ENCODE measurements around the gene CCS.

The CCS gene

DNA sequence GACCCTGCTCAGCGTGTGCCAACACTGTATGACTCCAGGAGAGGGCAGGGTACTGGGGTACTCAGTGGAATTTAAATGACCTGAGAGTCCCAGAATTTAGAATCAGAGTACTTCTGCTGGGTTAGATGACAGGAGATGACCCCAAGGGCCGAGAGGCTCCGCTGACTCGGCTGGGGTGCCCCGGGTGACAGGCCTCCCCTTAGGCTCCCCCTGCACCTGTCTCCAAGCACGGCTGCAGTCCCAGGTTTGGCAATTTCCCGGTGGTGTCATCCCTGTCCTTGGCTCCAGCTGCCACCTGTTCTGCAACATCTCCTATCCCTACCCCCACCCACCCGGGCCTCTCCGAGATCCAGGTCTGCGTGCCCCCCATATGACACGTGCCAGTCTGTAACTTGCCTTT lies 44.9 kb upstream of the CCS start:
- no peaks in the 10 kb centered on the region for H3K36me3 ChIP-seq (ENCODE audit: control insufficient read depth in 1 of 2, insufficient read depth in 2 of 2, low read length in 2 of 2)
- no peak overlapping the region for H2BK5ac ChIP-seq (ENCODE audit: low read depth, low read length, poor library complexity)
- DNase-seq = no peak
- H2BK12ac ChIP-seq (ENCODE audit: low read length) = no peak overlapping the region
- H3K9me3 ChIP-seq (ENCODE audit: insufficient read depth, low read depth, low read length) = peaks cover 2% of the 10 kb centered on the region
- no peaks in the 10 kb centered on the region for H3K27me3 ChIP-seq (ENCODE audit: insufficient read depth, low read length)
- H3K27ac ChIP-seq (ENCODE audit: low read depth, low read length) = no peak overlapping the region
- H3K4me2 ChIP-seq (ENCODE audit: low read length) = no peak overlapping the region
- no peak overlapping the region for H4K8ac ChIP-seq (ENCODE audit: low read depth, low read length)
- H2AFZ ChIP-seq (ENCODE audit: insufficient read depth, low read length, poor library complexity) = no peak overlapping the region
- H3K79me2 ChIP-seq (ENCODE audit: control insufficient read depth, insufficient read depth, low read length, poor library complexity) = peaks cover 5% of the 10 kb centered on the region
- no peak overlapping the region for H3K23ac ChIP-seq (ENCODE audit: low read length)
- H3K4me1 ChIP-seq (ENCODE audit: control insufficient read depth in 1 of 2, insufficient read depth in 2 of 2, low read length in 2 of 2) = peaks cover 3 to 5% of the 10 kb centered on the region in 2 experiments
- H4K91ac ChIP-seq (ENCODE audit: low read depth, low read length) = no peak overlapping the region
- peaks cover 7% of the 10 kb centered on the region for H3K79me1 ChIP-seq (ENCODE audit: low read length)
- H4K12ac ChIP-seq (ENCODE audit: low read depth, low read length) = no peak overlapping the region
- H3K4me3 ChIP-seq (ENCODE audit: low read depth, low read length) = no peak overlapping the region
- H3K18ac ChIP-seq (ENCODE audit: low read length) = no peak overlapping the region
- no CpG with 5 or more reads among the region's 11 CpGs for whole genome bisulfite sequencing (ENCODE audit: extremely low coverage, insufficient coverage, insufficient read length)
- no peak overlapping the region for H3K9ac ChIP-seq (ENCODE audit: low read length)
- no peak overlapping the region for H3K14ac ChIP-seq (ENCODE audit: low read length)
- no peak overlapping the region for H3K4ac ChIP-seq (ENCODE audit: low read depth, low read length)
- H2BK120ac ChIP-seq (ENCODE audit: insufficient read depth, low read length, poor library complexity) = no peak overlapping the region
- no peak overlapping the region for H2AK5ac ChIP-seq (ENCODE audit: low read length)

DNA sequence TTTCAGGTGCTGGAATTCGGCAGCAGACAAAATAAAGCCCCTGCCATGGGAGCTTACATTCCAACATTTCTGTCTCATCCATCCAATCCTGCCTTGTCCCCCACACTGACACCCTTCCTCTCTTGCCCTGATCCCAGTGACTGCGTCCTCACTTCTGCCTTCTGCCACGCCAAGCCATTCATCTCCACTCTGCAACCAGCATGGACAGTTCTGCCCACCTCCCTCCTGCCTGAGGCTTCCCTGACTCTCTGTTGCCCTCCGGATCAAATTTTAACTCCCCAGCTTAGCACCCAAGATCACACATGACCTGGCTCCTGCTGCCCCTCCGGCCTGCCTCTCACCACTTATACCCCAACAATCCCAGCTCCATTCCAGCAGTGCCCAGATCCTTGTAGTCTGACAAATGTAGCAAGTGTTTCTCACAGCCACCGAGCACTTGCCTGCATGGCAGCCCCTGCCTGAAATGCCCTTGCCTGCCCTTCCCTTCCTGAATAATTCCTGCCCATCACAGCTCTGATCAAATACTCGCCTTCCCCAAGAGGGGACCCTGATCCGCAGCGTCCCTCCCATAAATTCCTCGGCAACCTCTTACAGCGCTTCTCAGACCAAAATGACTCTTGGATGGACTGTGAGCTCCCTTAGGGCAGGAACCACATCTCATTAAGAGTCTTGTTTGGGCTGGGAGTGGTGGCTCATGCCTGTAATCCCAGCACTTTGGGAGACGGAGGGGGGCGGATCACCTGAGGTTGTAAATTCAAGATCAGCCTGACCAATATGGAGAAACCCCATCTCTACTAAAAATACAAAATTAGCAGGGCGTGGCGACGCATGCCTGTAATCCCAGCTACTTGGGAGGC lies 44.0 kb upstream of the CCS start:
- Histone ChIP-seq H3K4ac (ENCODE audit: low read depth, low read length) (no peak overlapping the region), H2AFZ (ENCODE audit: insufficient read depth, low read length, poor library complexity) (no peak overlapping the region), H4K91ac (ENCODE audit: low read depth, low read length) (no peak overlapping the region), H2BK120ac (ENCODE audit: insufficient read depth, low read length, poor library complexity) (no peak overlapping the region), H3K79me2 (ENCODE audit: control insufficient read depth, insufficient read depth, low read length, poor library complexity) (peaks cover 5% of the 10 kb centered on the region), H4K12ac (ENCODE audit: low read depth, low read length) (no peak overlapping the region), H2BK5ac (ENCODE audit: low read depth, low read length, poor library complexity) (no peak overlapping the region), H3K23ac (ENCODE audit: low read length) (no peak overlapping the region), H3K9me3 (ENCODE audit: insufficient read depth, low read depth, low read length) (no peaks in the 10 kb centered on the region), H3K14ac (ENCODE audit: low read length) (no peak overlapping the region), H3K18ac (ENCODE audit: low read length) (no peak overlapping the region), H3K4me2 (ENCODE audit: low read length) (no peak overlapping the region), H3K36me3 (ENCODE audit: control insufficient read depth in 1 of 2, insufficient read depth in 2 of 2, low read length in 2 of 2) (no peaks in the 10 kb centered on the region), H3K27me3 (ENCODE audit: insufficient read depth, low read length) (no peaks in the 10 kb centered on the region), H3K27ac (ENCODE audit: low read depth, low read length) (no peak overlapping the region), H3K79me1 (ENCODE audit: low read length) (peaks cover 7% of the 10 kb centered on the region), H4K8ac (ENCODE audit: low read depth, low read length) (no peak overlapping the region), H3K4me3 (ENCODE audit: low read depth, low read length) (no peak overlapping the region), H2BK12ac (ENCODE audit: low read length) (no peak overlapping the region), H2AK5ac (ENCODE audit: low read length) (no peak overlapping the region), H3K9ac (ENCODE audit: low read length) (no peak overlapping the region), H3K4me1 (ENCODE audit: control insufficient read depth in 1 of 2, insufficient read depth in 2 of 2, low read length in 2 of 2) (peaks cover 3 to 5% of the 10 kb centered on the region in 2 experiments)
- DNase-seq = no peak
- no CpG with 5 or more reads among the region's 16 CpGs for WGBS (ENCODE audit: extremely low coverage, insufficient coverage, insufficient read length)

DNA sequence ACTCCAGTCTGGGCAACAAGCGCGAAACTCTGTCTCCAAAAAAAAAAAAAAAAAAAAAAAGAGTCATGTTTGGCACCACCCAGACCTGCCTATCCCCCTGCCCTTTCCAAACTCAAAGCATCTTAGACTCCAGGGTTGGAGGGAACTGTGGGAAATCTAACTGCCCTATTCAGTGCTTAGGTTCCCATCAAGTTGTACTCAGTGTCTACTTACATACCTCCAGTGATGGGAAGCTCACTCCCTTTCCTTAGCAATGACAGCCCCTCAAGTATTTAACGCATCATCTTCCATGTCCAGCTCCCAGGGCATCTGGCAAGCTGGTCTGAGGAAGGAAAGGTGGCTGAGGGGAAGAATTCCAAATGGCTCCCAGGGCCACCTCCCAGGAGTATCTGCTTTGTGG lies 43.3 kb upstream of the CCS start:
- Histone ChIP-seq H4K91ac (ENCODE audit: low read depth, low read length) (no peak overlapping the region), H3K79me2 (ENCODE audit: control insufficient read depth, insufficient read depth, low read length, poor library complexity) (peaks cover 5% of the 10 kb centered on the region), H3K14ac (ENCODE audit: low read length) (no peak overlapping the region), H3K4me3 (ENCODE audit: low read depth, low read length) (no peak overlapping the region), H3K4ac (ENCODE audit: low read depth, low read length) (no peak overlapping the region), H3K4me2 (ENCODE audit: low read length) (no peak overlapping the region), H3K23ac (ENCODE audit: low read length) (no peak overlapping the region), H3K27me3 (ENCODE audit: insufficient read depth, low read length) (no peaks in the 10 kb centered on the region), H3K4me1 (ENCODE audit: control insufficient read depth in 1 of 2, insufficient read depth in 2 of 2, low read length in 2 of 2) (peaks cover 3 to 5% of the 10 kb centered on the region in 2 experiments), H3K9ac (ENCODE audit: low read length) (no peak overlapping the region), H3K79me1 (ENCODE audit: low read length) (peaks cover 7% of the 10 kb centered on the region), H3K18ac (ENCODE audit: low read length) (no peak overlapping the region), H2BK120ac (ENCODE audit: insufficient read depth, low read length, poor library complexity) (no peak overlapping the region), H2AFZ (ENCODE audit: insufficient read depth, low read length, poor library complexity) (no peak overlapping the region), H2AK5ac (ENCODE audit: low read length) (no peak overlapping the region), H3K36me3 (ENCODE audit: control insufficient read depth in 1 of 2, insufficient read depth in 2 of 2, low read length in 2 of 2) (no peaks in the 10 kb centered on the region), H4K8ac (ENCODE audit: low read depth, low read length) (no peak overlapping the region), H2BK12ac (ENCODE audit: low read length) (no peak overlapping the region), H2BK5ac (ENCODE audit: low read depth, low read length, poor library complexity) (no peak overlapping the region), H3K9me3 (ENCODE audit: insufficient read depth, low read depth, low read length) (no peaks in the 10 kb centered on the region), H3K27ac (ENCODE audit: low read depth, low read length) (no peak overlapping the region), H4K12ac (ENCODE audit: low read depth, low read length) (no peak overlapping the region)
- DNase-seq = no peak
- WGBS (ENCODE audit: extremely low coverage, insufficient coverage, insufficient read length) = no CpG with 5 or more reads among the region's 3 CpGs

DNA sequence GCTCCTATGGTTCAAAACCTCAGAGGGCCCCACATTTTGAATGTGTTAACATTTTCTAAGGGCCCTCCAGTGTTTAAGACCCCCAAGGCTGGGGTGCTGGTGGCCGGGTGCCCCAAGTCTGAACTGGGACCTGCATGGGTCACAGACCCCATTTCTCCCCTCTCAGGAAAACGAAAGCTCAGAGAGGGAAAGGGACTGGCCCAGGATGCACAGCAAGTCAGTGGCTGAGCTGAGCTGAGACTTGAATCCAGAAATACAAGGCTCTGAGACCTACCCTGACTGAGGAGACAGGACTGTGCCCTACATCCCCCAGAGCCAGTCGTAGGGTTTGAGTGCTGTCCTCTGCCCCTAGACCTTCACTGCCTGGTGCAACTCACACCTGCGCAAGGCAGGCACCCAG lies 42.1 kb upstream of the CCS start:
- Histone ChIP-seq H3K4me1 (ENCODE audit: control insufficient read depth in 1 of 2, insufficient read depth in 2 of 2, low read length in 2 of 2) (peaks cover 3 to 5% of the 10 kb centered on the region in 2 experiments), H3K27me3 (ENCODE audit: insufficient read depth, low read length) (no peaks in the 10 kb centered on the region), H3K36me3 (ENCODE audit: control insufficient read depth in 1 of 2, insufficient read depth in 2 of 2, low read length in 2 of 2) (no peaks in the 10 kb centered on the region), H2AFZ (ENCODE audit: insufficient read depth, low read length, poor library complexity) (no peak overlapping the region), H4K8ac (ENCODE audit: low read depth, low read length) (no peak overlapping the region), H3K79me1 (ENCODE audit: low read length) (peaks cover 3% of the 10 kb centered on the region), H3K9ac (ENCODE audit: low read length) (no peak overlapping the region), H2AK5ac (ENCODE audit: low read length) (no peak overlapping the region), H3K4ac (ENCODE audit: low read depth, low read length) (no peak overlapping the region), H4K91ac (ENCODE audit: low read depth, low read length) (no peak overlapping the region), H3K4me2 (ENCODE audit: low read length) (no peak overlapping the region), H3K23ac (ENCODE audit: low read length) (no peak overlapping the region), H2BK120ac (ENCODE audit: insufficient read depth, low read length, poor library complexity) (no peak overlapping the region), H2BK12ac (ENCODE audit: low read length) (no peak overlapping the region), H3K79me2 (ENCODE audit: control insufficient read depth, insufficient read depth, low read length, poor library complexity) (peaks cover 2% of the 10 kb centered on the region), H3K9me3 (ENCODE audit: insufficient read depth, low read depth, low read length) (no peaks in the 10 kb centered on the region), H3K27ac (ENCODE audit: low read depth, low read length) (no peak overlapping the region), H3K18ac (ENCODE audit: low read length) (no peak overlapping the region), H4K12ac (ENCODE audit: low read depth, low read length) (no peak overlapping the region), H2BK5ac (ENCODE audit: low read depth, low read length, poor library complexity) (no peak overlapping the region), H3K14ac (ENCODE audit: low read length) (no peak overlapping the region), H3K4me3 (ENCODE audit: low read depth, low read length) (no peak overlapping the region)
- no CpG with 5 or more reads among the region's 4 CpGs for WGBS (ENCODE audit: extremely low coverage, insufficient coverage, insufficient read length)
- no peak for DNase-seq
